GM18867 (cell line): ENCODE measurements around the gene REX1BD.
"Not testable (repeated sequence)": the region's sequence is repeated elsewhere in the genome, so short reads cannot be mapped to it uniquely, and the experiment has no call there.

ENCODE experiments used
- ATAC-seq: cut with Tn5 transposase; IDR thresholded peaks from one replicate; pipeline ENCODE4 v1.9.1; 2021; ENCODE audit warnings: mild to moderate bottlenecking, moderate library complexity; ENCODE audit not compliant: unreplicated experiment

Gene REX1BD

DNA sequence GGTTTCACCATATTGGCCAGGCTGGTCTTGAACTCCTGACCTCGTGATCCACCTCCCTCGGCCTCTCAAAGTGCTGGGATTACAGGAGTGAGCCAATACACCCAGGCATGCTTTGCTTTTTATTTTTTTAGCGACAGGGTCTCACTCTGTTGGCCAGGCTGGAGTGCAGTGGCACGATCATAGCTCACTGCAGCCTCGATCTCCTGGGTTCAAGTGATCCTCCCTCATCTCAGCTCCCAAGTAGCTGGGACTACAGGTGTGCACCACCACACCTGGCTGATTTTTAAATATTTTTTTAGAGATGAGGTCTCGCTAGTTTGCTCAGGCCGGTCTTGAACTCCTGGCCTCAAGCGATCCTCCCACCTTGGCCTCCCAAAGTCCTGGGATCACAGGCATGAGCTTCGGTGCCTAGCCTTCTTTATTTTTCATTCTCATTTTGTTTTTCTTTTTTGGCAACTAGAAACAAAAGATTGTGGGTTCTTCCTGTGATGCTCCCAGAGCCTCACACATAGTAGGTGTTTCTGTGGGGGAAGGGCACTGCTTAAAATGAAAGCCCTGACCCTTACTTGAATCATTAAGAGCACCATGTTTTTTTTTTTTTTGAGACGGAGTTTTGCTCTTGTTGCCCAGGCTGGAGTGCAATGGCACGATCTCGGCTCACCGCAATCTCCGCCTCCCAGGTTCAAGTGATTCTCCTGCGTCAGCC, 12.2 kb downstream of the REX1BD start:
- not testable (repeated sequence) for ATAC-seq

- ATAC-seq, result no peak
Measured at GRCh38 chr19:18601875-18602274, 13.3 kb downstream of the REX1BD start.

DNA sequence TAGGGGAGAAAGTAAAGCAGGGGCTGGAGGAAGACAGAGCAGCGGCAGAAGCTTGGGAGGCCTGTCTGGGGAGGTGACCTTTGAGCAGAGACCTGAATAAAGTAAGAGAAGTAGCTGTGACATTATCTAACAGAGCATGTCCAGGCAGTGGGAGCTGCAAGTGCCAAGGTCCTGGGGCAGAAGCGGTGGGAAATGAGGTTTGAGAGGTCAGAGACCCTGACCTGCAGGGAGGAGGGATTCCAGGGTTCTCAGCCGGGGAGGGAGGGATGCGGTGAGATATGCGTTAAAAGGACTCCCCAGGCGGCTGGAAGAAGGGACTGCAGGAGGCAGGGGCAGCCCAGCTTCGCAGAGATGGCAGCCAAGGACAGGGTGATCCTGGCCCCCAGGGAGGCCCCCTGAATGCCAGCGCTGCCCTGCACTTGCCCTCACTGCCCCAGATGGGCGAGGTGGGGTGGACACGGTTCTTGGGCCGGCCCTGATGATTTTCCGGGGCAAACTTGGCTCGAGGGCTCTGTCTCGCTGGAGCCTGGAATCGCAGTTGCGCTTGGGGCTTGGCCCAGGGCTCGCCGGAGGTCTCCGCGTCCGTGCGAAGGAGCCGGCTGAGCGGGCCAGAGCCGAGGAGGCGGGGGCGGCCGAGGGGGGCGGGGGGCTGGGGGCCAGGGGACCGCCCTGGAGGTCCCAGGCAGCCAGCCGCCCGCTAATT, 14.8 kb downstream of the REX1BD start:
- no peak for ATAC-seq

GRCh38 chr19:18603958-18604819, 15.6 kb downstream of the REX1BD start:
- ATAC-seq, result no peak

- ATAC-seq, result no peak
Measured at GRCh38 chr19:18604820-18605159, 16.2 kb downstream of the REX1BD start.

DNA sequence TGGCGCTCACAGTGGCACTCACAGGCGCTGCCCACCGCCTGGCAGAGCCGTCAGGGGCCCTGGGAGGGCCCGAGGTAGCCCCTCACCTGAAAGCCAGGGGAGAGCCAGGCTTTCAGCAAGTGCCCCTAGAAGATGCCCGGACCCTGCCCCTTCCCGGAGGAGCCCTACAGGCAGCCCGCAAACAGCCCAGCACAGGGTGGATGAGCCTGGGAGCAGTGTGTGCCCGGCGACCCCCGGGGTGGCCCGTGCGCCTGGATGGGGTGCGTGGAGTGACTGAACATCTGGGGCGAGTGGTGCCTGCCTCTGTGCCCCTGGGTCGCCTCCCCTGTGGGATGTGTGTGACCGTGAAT, 16.6 kb downstream of the REX1BD start:
- no peak for ATAC-seq

DNA sequence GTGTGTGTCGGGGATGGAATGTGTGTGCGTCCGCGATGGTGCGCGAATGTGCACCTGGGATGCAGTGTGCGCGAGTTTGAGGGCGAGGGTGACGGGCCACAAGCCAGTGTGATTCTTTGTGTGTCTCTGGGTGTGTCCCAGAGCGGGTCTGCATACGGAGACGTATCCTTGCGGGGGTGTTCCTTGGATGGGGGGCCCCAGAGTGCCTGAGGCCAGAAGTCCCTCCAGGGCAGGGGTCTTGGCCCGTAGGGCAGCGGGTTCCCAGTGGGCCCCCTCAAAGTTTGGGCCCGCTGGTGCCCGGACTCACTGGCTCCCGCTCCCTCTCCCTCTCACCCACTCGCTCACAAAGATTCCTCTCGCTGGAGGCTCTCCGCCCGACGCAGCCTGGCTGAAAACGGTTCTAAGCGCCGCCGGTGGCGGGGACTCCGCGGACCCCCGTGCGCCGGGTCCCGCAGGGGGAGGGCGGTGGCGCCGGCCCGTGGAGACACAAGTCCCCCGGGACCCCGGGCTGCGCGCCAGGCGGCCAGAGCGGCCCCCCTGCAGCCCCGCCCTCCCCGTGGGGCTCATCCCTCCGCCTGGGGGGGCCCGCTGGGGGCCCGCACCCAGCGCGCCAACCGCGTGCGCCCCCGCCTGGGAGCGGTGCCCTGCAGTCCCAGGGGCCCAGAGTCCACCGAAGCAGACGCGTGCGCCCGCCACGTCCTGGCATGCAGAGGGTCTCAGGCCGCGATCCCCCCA, 17.1 kb downstream of the REX1BD start:
- no peak for ATAC-seq

DNA sequence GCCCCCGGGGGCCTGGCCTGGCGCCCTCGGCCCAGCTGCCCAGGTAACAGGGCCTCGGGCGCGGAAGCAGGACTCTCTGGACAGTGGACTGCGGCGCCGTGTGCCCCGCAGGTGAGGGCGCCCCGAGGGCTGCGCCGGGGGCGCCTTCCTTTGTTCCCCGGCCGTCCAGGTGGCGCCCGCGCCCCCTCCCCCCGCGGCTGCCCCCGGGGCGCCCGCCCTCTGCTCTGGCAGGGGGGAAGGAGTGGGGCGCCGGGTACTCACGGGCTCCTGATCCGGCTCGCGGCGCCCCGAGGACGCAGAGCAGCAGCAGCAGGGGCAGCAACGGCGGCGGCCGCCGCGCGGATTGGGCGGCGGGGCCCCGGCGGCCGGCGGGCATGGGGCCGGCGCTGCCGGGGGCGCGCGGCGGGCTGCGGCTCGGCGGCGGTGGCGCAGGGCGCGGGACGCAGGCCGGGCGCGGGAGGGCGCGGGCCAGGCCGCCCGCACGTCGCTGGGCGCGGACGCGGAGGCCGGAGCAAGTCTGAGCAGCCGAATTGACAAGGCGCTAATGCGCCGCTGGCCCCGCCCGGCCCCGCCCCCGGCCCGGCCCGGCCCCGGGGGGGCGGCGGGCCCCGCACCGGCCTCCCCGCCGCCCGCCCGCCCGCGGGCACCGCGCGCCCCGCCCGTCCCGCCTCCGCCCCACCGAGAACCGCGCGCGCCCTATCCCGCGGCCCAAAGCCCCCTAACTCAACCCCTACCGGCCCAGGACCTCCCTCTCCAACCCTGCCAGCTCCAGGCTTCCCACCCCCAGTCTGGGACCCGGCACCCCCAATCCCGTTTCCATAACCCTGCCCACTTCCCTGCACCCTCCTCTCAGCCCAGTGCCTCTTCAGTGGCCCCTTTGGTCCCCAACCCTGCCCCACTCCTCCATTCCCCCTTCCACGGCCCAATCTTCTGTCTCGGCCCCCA, 18.0 kb downstream of the REX1BD start, which contains the start of gene CRLF1:
Gene CRLF1, minus strand, starts transcription at position 519 of the 945 bp plus-strand sequence. Its CDS starts 143 bp downstream, at position 376.
- no peak for ATAC-seq

GRCh38 chr19:18607226-18608101, 18.9 kb downstream of the REX1BD start:
- ATAC-seq, result no peak

GRCh38 chr19:18608102-18608804, 19.7 kb downstream of the REX1BD start:
- ATAC-seq, result no peak

GRCh38 chr19:18608805-18609716, 20.5 kb downstream of the REX1BD start:
- no peak for ATAC-seq

DNA sequence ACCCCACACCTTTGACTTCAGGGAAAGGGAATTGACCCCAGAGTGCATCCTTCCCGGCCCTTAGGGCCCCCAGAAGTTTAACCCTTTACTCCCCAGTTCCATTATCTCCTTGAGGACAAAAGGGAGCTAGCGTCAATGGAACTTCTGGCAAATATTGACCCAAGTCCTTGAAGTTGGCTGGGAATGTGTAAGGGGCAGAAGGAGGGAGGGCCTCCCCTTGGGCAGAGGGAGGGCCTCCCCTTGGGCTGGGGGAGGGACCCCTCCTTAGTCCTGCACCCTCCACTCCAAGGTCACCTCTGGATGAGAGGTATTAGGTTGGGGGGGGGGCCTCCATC, 21.1 kb downstream of the REX1BD start:
- ATAC-seq, result no peak

DNA sequence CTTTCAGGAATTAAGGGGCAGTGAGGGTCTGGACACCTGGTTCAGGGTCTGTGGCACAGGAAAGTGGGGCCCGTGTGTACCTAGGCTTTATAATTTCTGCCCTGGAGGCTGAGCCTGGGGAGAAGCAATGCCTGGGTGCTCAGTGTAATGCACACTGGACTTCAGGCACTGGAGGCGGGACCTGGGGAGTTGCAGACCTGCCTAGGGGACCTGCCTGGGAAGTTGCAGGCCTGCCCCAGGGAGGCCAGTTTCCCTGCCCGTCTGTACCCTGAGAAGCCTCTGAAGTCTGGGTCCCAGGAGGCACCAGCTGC, 21.6 kb downstream of the REX1BD start:
- ATAC-seq, result no peak

DNA sequence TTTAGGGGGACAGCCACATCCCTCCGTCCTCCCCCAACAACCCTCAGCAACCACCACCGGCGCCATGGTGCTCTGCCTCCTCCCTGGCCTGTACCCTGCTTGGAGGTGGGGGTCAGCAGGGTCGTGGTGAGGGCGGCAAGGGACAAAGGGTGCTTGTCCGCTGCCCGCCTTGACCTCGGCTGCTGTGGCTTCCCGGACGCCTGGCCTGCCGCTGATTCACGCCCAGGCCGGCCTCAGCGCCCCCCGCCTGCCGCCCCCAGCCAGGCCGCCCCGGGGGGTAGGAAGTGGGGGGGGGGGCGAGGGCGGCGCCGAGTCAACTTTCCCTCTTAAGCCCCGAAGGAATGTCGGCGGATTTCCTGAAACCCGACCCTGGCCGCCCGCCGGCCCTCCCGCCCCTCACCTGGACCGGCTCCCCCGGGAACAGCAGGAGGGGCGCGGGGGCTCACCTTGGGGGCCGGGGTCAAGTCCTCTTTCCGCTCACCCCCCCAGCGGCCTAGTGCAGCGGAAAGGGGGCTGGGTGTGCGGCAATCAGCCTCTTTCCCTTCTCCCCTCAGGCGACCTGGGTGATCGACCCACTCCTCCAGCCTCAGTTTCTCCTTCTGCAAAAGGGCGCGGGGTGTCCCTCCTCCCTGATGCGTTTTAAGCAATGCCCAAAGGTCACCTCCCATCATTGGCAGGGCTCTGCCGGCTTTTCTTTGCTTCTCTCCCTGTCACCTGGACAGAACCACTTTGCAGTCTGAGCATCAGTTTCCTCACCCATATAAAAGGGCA, 22.1 kb downstream of the REX1BD start:
- ATAC-seq, result no peak

GRCh38 chr19:18611327-18612050, 22.9 kb downstream of the REX1BD start:
- no peak for ATAC-seq

- ATAC-seq, result no peak
Measured at GRCh38 chr19:18612051-18612771, 23.6 kb downstream of the REX1BD start.
